ENCODE data around the gene ZMYND8.

Gene ZMYND8

DNA sequence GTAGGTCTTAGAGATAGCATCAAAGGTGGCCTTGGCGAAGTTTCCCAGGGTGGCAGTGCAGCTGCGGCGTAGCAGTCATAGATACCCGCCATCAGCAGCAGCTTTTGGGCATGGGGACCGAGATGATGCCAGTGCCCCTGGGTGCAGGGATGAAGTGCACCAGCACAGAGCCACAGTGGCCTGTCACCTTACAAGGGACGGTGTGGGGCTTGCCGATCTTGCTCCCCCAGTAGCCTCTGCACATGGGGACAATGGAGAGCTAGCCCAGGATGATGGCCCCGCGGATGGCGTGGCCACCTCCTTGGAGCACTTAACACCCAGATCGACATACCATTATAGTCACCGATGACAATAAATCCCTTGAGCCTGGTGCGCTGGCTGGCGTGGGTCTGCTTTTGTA is 195.5 kb downstream of the ZMYND8 start:
- DNase-seq = no peak

- DNase-seq = no peak
Measured at GRCh38 chr20:47160240-47160639, 196.3 kb downstream of the ZMYND8 start.
